ENCODE results near the gene FRY. TPM values are rescaled to one million over a fixed set of nuclear protein-coding genes. Genes with fewer than 3 reads are reported as not detected.

The FRY gene
- total and polyA plus RNA-seq, 9 of the 15 experiments (the other 6 are each of a cell fraction or from before 2014, with no cell fraction given), result 0.03 to 0.31 (median 0.11) TPM; not detected in 3

- Histone ChIP-seq H3K4me3 (no peak overlapping the region), H3K36me3 (ENCODE audit: control insufficient read depth, insufficient read depth, low read length) (no peaks in the 10 kb centered on the region), H3K4me2 (ENCODE audit: insufficient read depth, low read length) (no peak overlapping the region), H3K9me3 (replicated peaks; ENCODE audit: control insufficient read depth, insufficient read depth, low read depth, low read length) (no peaks in the 10 kb centered on the region), H2AFZ (ENCODE audit: low read depth, low read length) (no peak overlapping the region), H3K79me2 (ENCODE audit: control insufficient read depth, insufficient read depth, low read length) (no peaks in the 10 kb centered on the region), H3K27ac (ENCODE audit: extremely low read depth, low read depth, low read length) (no peak overlapping the region), H3K9me1 (ENCODE audit: control insufficient read depth, insufficient read depth, low read length) (no peaks in the 10 kb centered on the region), H3K4me1 (replicated peaks in 1 of 2; ENCODE audit: control insufficient read depth in 2 of 2, insufficient read depth in 2 of 2, low read length in 2 of 2) (no peaks in the 10 kb centered on the region), H3K27me3 (ENCODE audit: control insufficient read depth in 2 of 2, insufficient read depth in 2 of 2, low read length in 2 of 2) (no peaks in the 10 kb centered on the region), H4K20me1 (replicated peaks; ENCODE audit: control insufficient read depth, insufficient read depth, low read length) (no peaks in the 10 kb centered on the region), H3K9ac (ENCODE audit: insufficient read depth in 1 of 2, low read depth in 2 of 2, low read length in 2 of 2) (no peak overlapping the region)
- TF ChIP-seq CREB3L1 (IDR thresholded peaks at IDR 0.05; ENCODE audit: borderline replicate concordance, low read depth) (no peak), THRAP3 (IDR thresholded peaks at IDR 0.05; ENCODE audit: borderline replicate concordance) (no peak), PCBP2 (IDR thresholded peaks at IDR 0.05; ENCODE audit: low read depth, low read length, poor library complexity, severe bottlenecking) (no peak), MLX (CRISPR knock-in tag; conservative IDR thresholded peaks at IDR 0.05) (no peak), SMAD2 (IDR thresholded peaks at IDR 0.05; ENCODE audit: low read depth, low read length) (no peak), ZFX (CRISPR knock-in tag; IDR thresholded peaks at IDR 0.05) (no peak), FOXP4 (CRISPR knock-in tag; IDR thresholded peaks at IDR 0.05; ENCODE audit: borderline replicate concordance) (no peak), SNAPC5 (CRISPR knock-in tag; IDR thresholded peaks at IDR 0.05) (no peak)
- in situ Hi-C loops (cut with MboI), result no loop called here
- ChIA-PET POLR2A (no interaction called here), CTCF (ENCODE audit: low intra/inter-chr PET ratio) (no interaction called here)
- no TSS peak for BruUV-seq (replicated peaks)
- intact Hi-C loops (cut with micrococcal nuclease), result no loop called here
- no peak for ATAC-seq
- no peak for DNase-seq (ENCODE audit: extremely low read depth in 1 of 4, low spot score in 3 of 4)
- WGBS (ENCODE audit: insufficient coverage, low coverage, missing lambda C conversion rate), result no CpG with 5 or more reads among the region's 1 CpG
- FAIRE-seq, result no peak
These were observed 119.2 kb downstream of the FRY start for GRCh38 chr13:32150794-32151193.

All from K562 (cell line).